NCI-H146 treated with DMSO at 0.1 percent for 48 hours (cell line): ENCODE results near the gene TCF4.

Experiments
- DNase-seq: peaks from one replicate; lab custom pipeline; 2025; ENCODE audit not compliant: unreplicated experiment; lab: John Stamatoyannopoulos, UW

Gene TCF4

GRCh38 chr18:55587418-55588110 is 428 bp downstream of the TCF4 start:
- peak; percentile 79 for DNase-seq

- peak; percentile 74 for DNase-seq
These were observed 2.0 kb downstream of the TCF4 start for GRCh38 chr18:55585920-55586561.

GRCh38 chr18:55585065-55585919 is 2.7 kb downstream of the TCF4 start:
- no peak for DNase-seq

- peak; percentile 57 for DNase-seq
These were observed 3.8 kb downstream of the TCF4 start for GRCh38 chr18:55584201-55584600.

GRCh38 chr18:55582325-55582724 is 5.7 kb downstream of the TCF4 start:
- peak; percentile 96 for DNase-seq

- DNase-seq = no peak
These were observed 8.3 kb downstream of the TCF4 start for GRCh38 chr18:55579501-55580270.

- DNase-seq = peak; percentile 88
These were observed 10.0 kb downstream of the TCF4 start for GRCh38 chr18:55577812-55578539.

GRCh38 chr18:55576001-55576400 is 12.0 kb downstream of the TCF4 start:
- no peak for DNase-seq

- no peak for DNase-seq
These were observed 12.9 kb downstream of the TCF4 start for GRCh38 chr18:55575066-55575465.

- no peak for DNase-seq
These were observed 14.6 kb downstream of the TCF4 start for GRCh38 chr18:55573386-55573785.

GRCh38 chr18:55570966-55571365 is 17.0 kb downstream of the TCF4 start:
- no peak for DNase-seq

GRCh38 chr18:55566456-55566935 is 21.5 kb downstream of the TCF4 start:
- DNase-seq = no peak

GRCh38 chr18:55559739-55560138 is 28.3 kb downstream of the TCF4 start:
- DNase-seq = no peak

GRCh38 chr18:55557211-55557610 is 30.8 kb downstream of the TCF4 start:
- no peak for DNase-seq

GRCh38 chr18:55555395-55556027 is 32.5 kb downstream of the TCF4 start:
- DNase-seq = no peak

- peak; percentile 83 for DNase-seq
These were observed 35.3 kb downstream of the TCF4 start for GRCh38 chr18:55552526-55553189.

GRCh38 chr18:55551227-55551626 is 36.8 kb downstream of the TCF4 start:
- DNase-seq = no peak

GRCh38 chr18:55550471-55550870 is 37.5 kb downstream of the TCF4 start:
- DNase-seq = no peak

- DNase-seq = peak; percentile 52
These were observed 38.4 kb downstream of the TCF4 start for GRCh38 chr18:55549474-55550104.
